K562 (cell line): ENCODE data around the gene GPSM3. TPM values are rescaled to one million over a fixed set of nuclear protein-coding genes. Genes with fewer than 3 reads are reported as not detected.

ENCODE experiments used
- ATF4 ChIP-seq: fragments of 450-650 bp; formaldehyde crosslinking; IDR thresholded peaks from 2 replicates; pipeline ENCODE4 v1.4.0; 2022; ENCODE audit warnings: mild to moderate bottlenecking, moderate library complexity
- EHMT2 ChIP-seq: fragments of 450-650 bp; IDR thresholded peaks from 2 replicates; pipeline ENCODE4 v1.6.1; 2018; ENCODE audit warnings: antibody characterized with exemption
- HNRNPH1 ChIP-seq: fragments of 200-400 bp; formaldehyde crosslinking; optimal IDR thresholded peaks from 2 replicates; pipeline ENCODE3; 2017; ENCODE audit warnings: low read depth, mild to moderate bottlenecking, low read length, moderate library complexity
- HNRNPLL ChIP-seq: fragments of 200-400 bp; formaldehyde crosslinking; IDR thresholded peaks from 2 replicates; pipeline ENCODE4 v1.6.1; 2017; ENCODE audit warnings: low read length, low read depth, mild to moderate bottlenecking; ENCODE audit not compliant: poor library complexity, severe bottlenecking
- MTF1 ChIP-seq: fragments of 250-450 bp; sonication (Bioruptor Pico); IDR thresholded peaks from 2 replicates; pipeline ENCODE4 v1.9.0; 2021; ENCODE audit warnings: moderate library complexity, mild to moderate bottlenecking, inconsistent platforms, borderline replicate concordance
- NCOA2 ChIP-seq, 2 experiments: fragments of 450-650 bp; IDR thresholded peaks; 2 replicates each; pipeline ENCODE4 v1.6.1; 2018; ENCODE audit warnings: mild to moderate bottlenecking in 2 of 2, moderate library complexity in 1 of 2; ENCODE audit not compliant: partially characterized antibody in 2 of 2
- TFAM ChIP-seq: fragments of 250-450 bp; sonication (Bioruptor Pico); conservative IDR thresholded peaks from 2 replicates; pipeline ENCODE4 v1.5.0; 2021; ENCODE audit warnings: mild to moderate bottlenecking, moderate library complexity
- WHSC1 ChIP-seq: IDR thresholded peaks from one replicate; pipeline ENCODE4 v1.6.1; 2012; ENCODE audit warnings: low read length, control low read depth, inconsistent platforms
- ZNF239 ChIP-seq: fragments of 250-450 bp; sonication (Bioruptor Pico); IDR thresholded peaks from 2 replicates; pipeline ENCODE4 v1.4.0; 2020; ENCODE audit warnings: mild to moderate bottlenecking
- ZNF277 ChIP-seq: fragments of 250-450 bp; sonication (Bioruptor Pico); IDR thresholded peaks from 2 replicates; pipeline ENCODE4 v1.8.0; 2022; ENCODE audit warnings: inconsistent platforms, mild to moderate bottlenecking, moderate library complexity, borderline replicate concordance
- polyA plus RNA-seq, 8 experiments: library from polyadenylated mRNA; depleted of rRNA in 4 of 8; stranded (reverse) in 5 of 8; unstranded in 3 of 8; fragments of >200 nt; fragmentation: Nextera tagmentation in 2 of 8; fragmentation: Illumina TruSeq in 1 of 8; extraction: Ambion mirVana in 2 of 8; extraction: Trizol in 1 of 8; gene quantifications; 2 replicates each; pipeline versions ENCODE4 v1.2.1 to v1.2.3, GENCODE V29; 2011 to 2014; ENCODE audit warnings: inconsistent platforms in 1 of 8, missing spikeins in 1 of 8
- total RNA-seq, 7 experiments: library from RNA; depleted of rRNA in 6 of 7; stranded (reverse); fragments of >200 nt in 6 of 7; fragmentation: Illumina TruSeq in 2 of 7; extraction: Trizol in 2 of 7; gene quantifications; 2 replicates each; pipeline versions ENCODE4 v1.2.1 to v1.2.3, GENCODE V29; 2011 to 2021; ENCODE audit warnings: low replicate concordance in 1 of 7
- TF ChIP-seq, protein P1 (sequence below): sonication (generic); formaldehyde crosslinking; IDR thresholded peaks from 2 replicates; pipeline ENCODE4 v1.8.0; 2022; ENCODE audit warnings: missing genetic modification reagents, mild to moderate bottlenecking, borderline replicate concordance
- TF ChIP-seq, protein P2 (sequence below): fragments of 450-650 bp; IDR thresholded peaks from 2 replicates; pipeline ENCODE4 v1.6.1; 2016; ENCODE audit warnings: mild to moderate bottlenecking, moderate library complexity

GPSM3 gene
- total and polyA plus RNA-seq, 9 of the 15 experiments (the other 6 are each of a cell fraction or from before 2014, with no cell fraction given): 5.3 to 42.6 (median 24.4) TPM

- TF ChIP-seq WHSC1 (no peak), MTF1 (CRISPR knock-in tag) (no peak), EHMT2 (no peak), HNRNPH1 (no peak), ZNF239 (CRISPR knock-in tag) (peak; percentile 48; the same call in 1 of the 2 replicates), HNRNPLL (no peak), NCOA2 (IDR thresholded peaks at IDR 0.05; ENCODE audit: partially characterized antibody in 2 of 2) (no peak), ZNF277 (CRISPR knock-in tag) (no peak), ATF4 (CRISPR knock-in tag) (no peak), TFAM (CRISPR knock-in tag) (no peak)
- TF ChIP-seq, protein P1, sequence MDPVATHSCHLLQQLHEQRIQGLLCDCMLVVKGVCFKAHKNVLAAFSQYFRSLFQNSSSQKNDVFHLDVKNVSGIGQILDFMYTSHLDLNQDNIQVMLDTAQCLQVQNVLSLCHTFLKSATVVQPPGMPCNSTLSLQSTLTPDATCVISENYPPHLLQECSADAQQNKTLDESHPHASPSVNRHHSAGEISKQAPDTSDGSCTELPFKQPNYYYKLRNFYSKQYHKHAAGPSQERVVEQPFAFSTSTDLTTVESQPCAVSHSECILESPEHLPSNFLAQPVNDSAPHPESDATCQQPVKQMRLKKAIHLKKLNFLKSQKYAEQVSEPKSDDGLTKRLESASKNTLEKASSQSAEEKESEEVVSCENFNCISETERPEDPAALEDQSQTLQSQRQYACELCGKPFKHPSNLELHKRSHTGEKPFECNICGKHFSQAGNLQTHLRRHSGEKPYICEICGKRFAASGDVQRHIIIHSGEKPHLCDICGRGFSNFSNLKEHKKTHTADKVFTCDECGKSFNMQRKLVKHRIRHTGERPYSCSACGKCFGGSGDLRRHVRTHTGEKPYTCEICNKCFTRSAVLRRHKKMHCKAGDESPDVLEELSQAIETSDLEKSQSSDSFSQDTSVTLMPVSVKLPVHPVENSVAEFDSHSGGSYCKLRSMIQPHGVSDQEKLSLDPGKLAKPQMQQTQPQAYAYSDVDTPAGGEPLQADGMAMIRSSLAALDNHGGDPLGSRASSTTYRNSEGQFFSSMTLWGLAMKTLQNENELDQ: no peak
- TF ChIP-seq, protein P2, sequence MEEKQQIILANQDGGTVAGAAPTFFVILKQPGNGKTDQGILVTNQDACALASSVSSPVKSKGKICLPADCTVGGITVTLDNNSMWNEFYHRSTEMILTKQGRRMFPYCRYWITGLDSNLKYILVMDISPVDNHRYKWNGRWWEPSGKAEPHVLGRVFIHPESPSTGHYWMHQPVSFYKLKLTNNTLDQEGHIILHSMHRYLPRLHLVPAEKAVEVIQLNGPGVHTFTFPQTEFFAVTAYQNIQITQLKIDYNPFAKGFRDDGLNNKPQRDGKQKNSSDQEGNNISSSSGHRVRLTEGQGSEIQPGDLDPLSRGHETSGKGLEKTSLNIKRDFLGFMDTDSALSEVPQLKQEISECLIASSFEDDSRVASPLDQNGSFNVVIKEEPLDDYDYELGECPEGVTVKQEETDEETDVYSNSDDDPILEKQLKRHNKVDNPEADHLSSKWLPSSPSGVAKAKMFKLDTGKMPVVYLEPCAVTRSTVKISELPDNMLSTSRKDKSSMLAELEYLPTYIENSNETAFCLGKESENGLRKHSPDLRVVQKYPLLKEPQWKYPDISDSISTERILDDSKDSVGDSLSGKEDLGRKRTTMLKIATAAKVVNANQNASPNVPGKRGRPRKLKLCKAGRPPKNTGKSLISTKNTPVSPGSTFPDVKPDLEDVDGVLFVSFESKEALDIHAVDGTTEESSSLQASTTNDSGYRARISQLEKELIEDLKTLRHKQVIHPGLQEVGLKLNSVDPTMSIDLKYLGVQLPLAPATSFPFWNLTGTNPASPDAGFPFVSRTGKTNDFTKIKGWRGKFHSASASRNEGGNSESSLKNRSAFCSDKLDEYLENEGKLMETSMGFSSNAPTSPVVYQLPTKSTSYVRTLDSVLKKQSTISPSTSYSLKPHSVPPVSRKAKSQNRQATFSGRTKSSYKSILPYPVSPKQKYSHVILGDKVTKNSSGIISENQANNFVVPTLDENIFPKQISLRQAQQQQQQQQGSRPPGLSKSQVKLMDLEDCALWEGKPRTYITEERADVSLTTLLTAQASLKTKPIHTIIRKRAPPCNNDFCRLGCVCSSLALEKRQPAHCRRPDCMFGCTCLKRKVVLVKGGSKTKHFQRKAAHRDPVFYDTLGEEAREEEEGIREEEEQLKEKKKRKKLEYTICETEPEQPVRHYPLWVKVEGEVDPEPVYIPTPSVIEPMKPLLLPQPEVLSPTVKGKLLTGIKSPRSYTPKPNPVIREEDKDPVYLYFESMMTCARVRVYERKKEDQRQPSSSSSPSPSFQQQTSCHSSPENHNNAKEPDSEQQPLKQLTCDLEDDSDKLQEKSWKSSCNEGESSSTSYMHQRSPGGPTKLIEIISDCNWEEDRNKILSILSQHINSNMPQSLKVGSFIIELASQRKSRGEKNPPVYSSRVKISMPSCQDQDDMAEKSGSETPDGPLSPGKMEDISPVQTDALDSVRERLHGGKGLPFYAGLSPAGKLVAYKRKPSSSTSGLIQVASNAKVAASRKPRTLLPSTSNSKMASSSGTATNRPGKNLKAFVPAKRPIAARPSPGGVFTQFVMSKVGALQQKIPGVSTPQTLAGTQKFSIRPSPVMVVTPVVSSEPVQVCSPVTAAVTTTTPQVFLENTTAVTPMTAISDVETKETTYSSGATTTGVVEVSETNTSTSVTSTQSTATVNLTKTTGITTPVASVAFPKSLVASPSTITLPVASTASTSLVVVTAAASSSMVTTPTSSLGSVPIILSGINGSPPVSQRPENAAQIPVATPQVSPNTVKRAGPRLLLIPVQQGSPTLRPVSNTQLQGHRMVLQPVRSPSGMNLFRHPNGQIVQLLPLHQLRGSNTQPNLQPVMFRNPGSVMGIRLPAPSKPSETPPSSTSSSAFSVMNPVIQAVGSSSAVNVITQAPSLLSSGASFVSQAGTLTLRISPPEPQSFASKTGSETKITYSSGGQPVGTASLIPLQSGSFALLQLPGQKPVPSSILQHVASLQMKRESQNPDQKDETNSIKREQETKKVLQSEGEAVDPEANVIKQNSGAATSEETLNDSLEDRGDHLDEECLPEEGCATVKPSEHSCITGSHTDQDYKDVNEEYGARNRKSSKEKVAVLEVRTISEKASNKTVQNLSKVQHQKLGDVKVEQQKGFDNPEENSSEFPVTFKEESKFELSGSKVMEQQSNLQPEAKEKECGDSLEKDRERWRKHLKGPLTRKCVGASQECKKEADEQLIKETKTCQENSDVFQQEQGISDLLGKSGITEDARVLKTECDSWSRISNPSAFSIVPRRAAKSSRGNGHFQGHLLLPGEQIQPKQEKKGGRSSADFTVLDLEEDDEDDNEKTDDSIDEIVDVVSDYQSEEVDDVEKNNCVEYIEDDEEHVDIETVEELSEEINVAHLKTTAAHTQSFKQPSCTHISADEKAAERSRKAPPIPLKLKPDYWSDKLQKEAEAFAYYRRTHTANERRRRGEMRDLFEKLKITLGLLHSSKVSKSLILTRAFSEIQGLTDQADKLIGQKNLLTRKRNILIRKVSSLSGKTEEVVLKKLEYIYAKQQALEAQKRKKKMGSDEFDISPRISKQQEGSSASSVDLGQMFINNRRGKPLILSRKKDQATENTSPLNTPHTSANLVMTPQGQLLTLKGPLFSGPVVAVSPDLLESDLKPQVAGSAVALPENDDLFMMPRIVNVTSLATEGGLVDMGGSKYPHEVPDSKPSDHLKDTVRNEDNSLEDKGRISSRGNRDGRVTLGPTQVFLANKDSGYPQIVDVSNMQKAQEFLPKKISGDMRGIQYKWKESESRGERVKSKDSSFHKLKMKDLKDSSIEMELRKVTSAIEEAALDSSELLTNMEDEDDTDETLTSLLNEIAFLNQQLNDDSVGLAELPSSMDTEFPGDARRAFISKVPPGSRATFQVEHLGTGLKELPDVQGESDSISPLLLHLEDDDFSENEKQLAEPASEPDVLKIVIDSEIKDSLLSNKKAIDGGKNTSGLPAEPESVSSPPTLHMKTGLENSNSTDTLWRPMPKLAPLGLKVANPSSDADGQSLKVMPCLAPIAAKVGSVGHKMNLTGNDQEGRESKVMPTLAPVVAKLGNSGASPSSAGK: peak; percentile 26; the same call in 1 of the 2 replicates
Observed at GRCh38 chr6:32216285-32216684, 23.8 kb upstream of the GPSM3 start (continued).
